ENCODE measurements around the gene MARVELD2.

DNA sequence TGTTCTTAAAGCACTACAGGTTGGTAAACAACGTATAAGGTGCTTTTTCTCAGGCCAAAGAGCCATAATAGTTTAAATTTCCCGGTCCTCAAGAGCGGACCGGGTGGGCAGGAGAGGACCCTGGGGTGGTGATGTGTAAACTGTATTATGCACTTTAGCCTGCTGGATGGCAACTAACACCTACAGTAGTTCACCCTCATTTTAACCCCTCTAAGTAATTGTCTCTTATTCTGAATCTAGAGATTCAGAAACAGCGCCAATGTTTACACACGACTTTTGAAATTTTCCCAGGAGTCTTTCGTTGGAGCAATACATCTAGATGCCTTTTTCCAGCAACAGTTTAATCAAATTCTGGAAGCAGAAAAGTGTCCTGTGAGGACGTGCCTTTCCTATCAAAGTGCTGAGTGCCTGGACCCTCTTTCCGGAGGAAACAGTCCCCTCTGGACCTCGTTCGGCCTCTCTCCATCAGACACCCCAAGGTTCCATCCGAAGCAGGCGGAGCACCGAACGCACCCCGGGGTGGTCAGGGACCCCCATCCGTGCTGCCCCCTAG, 77.0 kb downstream of the MARVELD2 start:
- TF ChIP-seq, protein P1, sequence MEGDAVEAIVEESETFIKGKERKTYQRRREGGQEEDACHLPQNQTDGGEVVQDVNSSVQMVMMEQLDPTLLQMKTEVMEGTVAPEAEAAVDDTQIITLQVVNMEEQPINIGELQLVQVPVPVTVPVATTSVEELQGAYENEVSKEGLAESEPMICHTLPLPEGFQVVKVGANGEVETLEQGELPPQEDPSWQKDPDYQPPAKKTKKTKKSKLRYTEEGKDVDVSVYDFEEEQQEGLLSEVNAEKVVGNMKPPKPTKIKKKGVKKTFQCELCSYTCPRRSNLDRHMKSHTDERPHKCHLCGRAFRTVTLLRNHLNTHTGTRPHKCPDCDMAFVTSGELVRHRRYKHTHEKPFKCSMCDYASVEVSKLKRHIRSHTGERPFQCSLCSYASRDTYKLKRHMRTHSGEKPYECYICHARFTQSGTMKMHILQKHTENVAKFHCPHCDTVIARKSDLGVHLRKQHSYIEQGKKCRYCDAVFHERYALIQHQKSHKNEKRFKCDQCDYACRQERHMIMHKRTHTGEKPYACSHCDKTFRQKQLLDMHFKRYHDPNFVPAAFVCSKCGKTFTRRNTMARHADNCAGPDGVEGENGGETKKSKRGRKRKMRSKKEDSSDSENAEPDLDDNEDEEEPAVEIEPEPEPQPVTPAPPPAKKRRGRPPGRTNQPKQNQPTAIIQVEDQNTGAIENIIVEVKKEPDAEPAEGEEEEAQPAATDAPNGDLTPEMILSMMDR (IDR thresholded peaks at IDR 0.05): no peak
- TF ChIP-seq POLR2A (IDR thresholded peaks at IDR 0.05) (no peak), POLR2AphosphoS5 (IDR thresholded peaks at IDR 0.05) (no peak)
